Stimulated activated CD8-positive, alpha-beta memory T cell treated with anti-CD3 and anti-CD28 coated beads, Interleukin-12 subunit alpha, Interleukin-12 subunit beta, amount 100 ng/mL, for 24 hours (primary cell): ENCODE results near the gene SS18L1.

Experiments used
- DNase-seq: peaks from one replicate; pipeline ENCODE4 v3.0.0-alpha.2; 2020; ENCODE audit errors: extremely low read depth

Gene SS18L1

GRCh38 chr20:62210496-62210855 is 66.9 kb downstream of the SS18L1 start:
- no peak for DNase-seq

DNA sequence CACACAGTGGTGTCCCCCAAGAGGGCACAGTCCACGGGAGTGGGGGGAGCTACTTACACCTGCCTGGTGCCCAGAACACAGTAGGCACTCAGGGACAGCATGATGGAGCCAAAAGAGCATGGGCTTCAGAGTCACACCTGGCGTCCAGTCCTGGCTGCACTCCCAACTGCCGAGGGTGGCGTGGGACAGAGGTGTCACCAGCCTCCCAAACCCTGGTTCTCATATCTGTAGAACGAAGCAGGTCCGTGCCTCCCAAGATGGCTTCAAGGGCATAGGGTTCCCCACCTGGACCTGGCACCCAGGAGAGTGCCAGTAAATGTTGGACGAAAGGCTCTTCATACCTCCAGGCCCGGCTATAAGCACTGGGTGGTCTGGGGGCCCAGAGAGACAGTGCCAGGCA is 67.6 kb downstream of the SS18L1 start:
- DNase-seq = no peak

DNA sequence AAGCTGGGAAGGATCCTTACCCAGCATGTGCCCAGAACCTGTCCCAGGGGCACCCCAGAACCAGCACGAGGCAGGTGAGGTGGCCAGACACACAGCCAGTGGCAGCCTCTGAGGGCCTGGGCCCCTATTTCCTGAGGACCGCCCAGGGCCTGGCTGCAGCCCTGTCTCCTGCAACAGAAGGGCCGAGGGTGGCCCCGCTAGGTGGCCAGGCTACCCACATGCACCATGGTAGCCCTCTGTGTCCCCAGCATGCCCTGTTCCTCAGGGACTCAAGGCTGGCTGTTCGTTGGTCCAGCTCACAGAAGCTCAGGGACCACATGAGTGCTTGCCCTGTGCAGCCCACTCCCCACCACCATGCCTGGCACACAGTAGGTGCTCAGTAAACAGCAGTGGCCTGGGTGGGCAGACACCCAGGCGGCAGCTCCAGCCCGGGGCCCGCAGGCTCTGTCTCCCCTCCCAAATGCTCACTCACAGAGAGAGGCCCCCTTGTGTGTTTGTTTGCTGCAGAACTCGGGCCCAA is 68.3 kb downstream of the SS18L1 start:
- no peak for DNase-seq

GRCh38 chr20:62212299-62212698 is 68.7 kb downstream of the SS18L1 start:
- DNase-seq = no peak

DNA sequence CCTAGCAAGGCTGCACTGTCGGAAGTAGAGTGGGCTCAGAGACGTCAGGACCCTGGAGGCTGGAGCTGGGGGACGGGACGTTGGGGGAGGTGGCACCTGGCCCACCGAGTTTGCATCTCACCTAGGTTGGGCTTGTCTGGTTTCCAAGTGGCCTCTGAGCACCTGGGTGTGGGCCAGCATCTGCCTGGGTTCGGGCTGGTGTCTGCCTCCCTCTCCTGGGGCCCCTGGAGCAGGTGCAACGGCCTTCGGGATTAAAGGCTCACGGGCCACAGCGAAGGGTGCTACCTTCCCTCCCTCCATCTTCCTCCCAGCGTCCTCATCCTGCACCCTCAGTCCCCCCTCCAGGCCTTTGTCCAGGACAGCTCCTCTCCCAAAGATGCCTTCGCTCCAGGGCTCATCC is 70.5 kb downstream of the SS18L1 start:
- no peak for DNase-seq

GRCh38 chr20:62215020-62215990 is 71.7 kb downstream of the SS18L1 start:
- no peak for DNase-seq

DNA sequence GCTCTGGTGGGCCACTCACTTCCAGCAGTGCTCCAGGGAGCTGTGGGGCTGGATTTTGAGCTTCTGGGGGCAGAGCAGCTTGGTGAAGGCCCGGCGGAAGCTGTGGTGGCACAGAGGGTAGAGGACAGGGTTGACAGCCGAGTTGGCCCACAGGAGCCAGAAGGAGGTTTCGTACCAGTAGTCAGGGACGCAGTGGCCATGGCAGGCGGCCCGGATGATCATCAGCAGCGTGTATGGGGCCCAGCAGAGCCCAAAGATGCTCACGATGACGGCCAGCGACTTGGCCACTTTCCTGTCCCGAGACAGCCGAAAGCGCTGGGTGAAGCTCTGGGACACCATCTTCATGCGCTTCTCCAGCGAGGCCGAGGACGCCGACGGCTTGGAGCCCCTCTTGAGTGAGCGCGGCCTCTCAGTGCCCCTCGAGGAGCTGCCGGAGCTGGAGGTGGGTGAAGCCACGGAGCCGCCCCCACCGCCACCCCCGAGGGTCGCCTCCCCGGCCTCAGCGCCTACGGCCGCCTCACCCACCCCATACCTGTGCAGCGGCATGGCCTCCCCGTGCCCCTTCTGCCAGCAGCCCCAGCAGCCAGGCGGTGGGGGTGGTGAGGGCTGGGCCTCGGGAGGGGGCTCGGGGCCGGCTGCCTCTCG is 72.5 kb downstream of the SS18L1 start:
- no peak for DNase-seq

DNA sequence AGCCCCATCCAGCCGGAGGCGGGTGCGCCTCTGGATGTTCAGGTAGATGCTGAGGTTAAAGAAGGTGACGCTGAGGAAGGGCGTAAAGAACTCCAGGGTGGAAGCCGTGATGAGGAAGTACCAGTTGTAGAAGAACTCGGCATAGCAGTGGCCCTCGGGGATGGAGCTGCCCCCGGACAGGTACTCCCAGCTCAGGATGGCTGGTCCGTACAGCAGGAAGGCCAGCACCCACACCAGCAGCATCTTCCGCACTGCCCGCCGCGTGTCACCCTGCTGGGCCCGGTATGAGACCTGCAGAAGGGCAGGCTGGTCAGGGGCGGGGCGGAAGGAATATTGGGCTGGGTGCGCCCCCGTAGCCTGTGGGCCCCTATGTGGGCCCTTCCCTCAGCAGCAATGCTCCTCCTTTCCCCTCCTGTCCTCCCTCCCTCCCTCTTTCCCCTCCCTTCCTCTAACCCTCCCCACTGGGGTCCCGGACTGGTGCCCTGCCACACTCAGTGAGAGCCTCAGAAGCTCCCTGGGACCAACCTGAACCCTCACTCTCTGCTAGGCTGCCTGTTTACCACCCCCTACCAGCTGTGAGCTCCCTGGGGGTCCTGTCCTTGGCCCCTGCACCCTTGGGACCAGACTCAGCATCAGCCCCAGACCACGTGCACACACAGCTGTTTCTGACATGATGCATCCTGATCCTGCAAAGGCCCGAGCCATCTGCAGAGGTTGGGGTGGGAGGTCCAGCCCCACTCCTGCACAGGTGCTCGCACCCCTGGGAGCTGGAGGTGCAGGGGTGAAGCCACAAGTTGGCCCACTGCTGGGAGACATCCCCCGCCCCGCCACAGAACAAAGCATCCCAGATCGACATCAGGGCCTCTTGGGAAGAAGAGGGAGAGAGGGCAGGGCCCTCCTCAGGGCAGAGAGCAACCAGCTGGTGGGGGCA is 73.3 kb downstream of the SS18L1 start:
- DNase-seq = no peak

- no peak for DNase-seq
Measured at GRCh38 chr20:62217913-62218773, 74.6 kb downstream of the SS18L1 start.

GRCh38 chr20:62219101-62219991 is 75.8 kb downstream of the SS18L1 start:
- DNase-seq = no peak

DNA sequence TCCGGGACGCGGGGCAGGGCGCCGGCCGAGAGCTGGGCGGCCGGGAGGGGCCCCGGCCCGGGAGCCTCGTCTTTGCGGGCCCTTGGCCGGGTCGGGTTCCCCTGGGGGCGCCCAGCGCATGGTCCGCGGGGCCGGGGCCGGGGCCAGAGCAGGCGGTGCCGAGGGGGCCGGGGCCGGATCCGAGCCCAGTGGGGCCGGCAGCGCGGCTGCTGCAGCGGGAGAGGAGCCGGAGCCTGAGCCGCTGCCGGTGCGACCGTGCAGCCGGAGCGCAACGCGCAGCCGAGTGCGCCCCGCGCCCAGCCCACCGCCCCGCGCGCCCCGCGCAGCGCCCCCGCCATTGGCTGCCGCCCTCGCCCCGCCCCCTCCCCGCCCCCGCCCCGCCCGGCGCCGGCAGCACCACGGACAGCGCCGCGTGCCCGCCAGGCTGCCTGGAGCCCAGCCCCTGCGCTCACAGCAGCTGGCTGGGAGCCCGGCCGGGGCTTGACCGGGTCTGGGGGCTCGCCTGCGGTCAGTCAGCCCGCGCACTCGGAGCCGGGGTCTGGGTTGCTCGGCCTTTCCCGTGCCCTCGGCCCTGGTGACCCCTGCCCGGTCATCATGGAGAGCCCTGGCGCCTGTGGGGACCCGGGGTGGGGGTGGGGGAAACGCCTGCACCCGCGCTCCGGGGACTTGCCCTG is 76.6 kb downstream of the SS18L1 start, which contains the start of gene HRH3:
Gene HRH3 (minus strand): TSS at position 287 of the 674 bp plus-strand sequence. CDS start 308 bp downstream, outside the sequence.
- no peak for DNase-seq

DNA sequence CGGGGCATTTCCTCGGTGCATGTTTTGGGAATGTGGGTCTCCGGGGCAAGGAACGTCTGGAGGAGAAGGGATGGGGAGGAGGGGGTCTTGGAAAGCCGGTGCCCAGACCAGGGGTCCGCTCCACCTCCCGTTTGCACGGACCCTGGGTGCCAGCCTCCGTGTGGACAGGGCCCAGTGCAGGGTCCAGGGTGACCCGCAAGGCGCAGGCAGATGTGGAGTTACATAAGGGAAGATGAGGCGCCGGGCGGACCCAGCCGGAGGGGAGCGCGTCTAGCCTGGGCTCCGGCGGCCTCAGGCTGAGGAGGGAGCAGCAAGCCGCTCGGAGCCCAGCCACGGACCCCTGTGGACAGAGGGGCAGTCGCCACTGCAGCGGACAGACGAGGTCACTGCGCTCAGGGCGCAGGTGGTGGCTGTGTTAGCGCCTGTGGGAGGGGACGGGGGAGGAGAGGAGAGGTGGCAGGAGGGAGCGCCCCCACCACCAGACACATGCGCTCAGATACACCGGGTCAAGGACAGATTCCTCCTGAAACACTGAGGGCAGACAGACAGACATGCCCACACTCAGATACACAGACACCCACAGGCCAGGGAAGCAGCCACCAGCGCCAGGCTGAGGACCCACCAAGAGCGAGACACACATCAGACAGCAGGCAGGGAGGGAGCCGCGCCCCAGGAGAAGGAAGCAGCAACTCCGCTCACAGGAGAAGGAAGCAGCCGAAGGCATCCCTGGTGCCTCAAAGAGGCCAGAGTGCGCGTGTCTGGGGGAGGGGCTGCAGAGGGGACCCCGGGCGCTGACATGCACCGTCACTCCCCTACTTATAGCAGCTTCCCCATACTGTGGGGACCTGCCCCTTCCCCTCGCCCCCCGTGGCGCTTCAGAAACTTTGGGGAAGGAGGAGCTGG is 77.3 kb downstream of the SS18L1 start:
- DNase-seq = no peak

GRCh38 chr20:62222266-62222850 is 78.8 kb downstream of the SS18L1 start:
- DNase-seq = no peak

DNA sequence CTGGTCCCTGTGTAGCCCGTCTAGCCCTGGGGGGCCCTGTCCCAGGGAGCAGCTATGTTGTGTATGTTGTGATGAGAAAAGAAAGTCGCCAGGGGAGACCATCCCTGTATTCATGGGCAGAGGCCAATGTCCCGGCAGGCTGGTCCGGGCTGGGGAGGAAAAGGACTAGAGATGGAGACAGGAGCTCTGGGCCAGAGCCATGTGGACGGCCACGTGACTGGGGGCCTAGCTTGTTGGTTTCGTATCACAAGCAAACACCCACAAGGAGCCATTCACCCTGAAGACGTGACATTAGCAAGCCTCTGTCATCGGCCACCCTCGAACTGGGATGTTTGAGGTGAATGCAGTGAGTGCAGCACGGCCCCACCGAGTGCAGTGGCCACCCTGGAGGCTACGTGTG is 79.4 kb downstream of the SS18L1 start:
- DNase-seq = no peak

DNA sequence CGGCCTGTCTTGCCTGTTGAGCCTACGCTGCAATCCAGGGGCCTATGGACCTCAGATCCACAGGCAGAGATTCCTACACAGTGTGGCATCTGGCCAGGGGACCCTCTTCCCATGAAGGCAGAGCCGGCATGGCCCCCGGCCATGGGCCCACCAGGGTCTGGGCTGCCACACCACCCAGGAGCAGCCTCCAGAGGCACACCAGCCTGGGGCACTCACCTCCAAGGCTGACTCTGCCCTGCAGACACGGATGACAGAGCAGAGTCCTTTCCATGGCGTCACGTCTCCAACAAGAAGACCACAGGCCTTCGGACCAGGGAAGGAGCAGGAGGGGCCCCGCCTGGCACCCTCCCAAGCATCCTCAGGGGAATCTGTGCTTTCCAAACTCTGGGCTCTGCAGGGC is 80.0 kb downstream of the SS18L1 start:
- no peak for DNase-seq

- no peak for DNase-seq
Measured at GRCh38 chr20:62224113-62224855, 80.7 kb downstream of the SS18L1 start.

GRCh38 chr20:62225026-62225425 is 81.5 kb downstream of the SS18L1 start:
- DNase-seq = no peak
